Natural killer cell (primary cell): Measurements from ENCODE around the gene IL1RAPL1. TPM values are rescaled to one million over a fixed set of nuclear protein-coding genes. Genes with fewer than 3 reads are reported as not detected.

Experiments used
- ATAC-seq, 3 donors: fragments of 150-1000 bp in 2 of 3; fragments of 200-7000 bp in 1 of 3; cut with Tn5 transposase; 1 replicate in 1 of 3; 2 replicates in 2 of 3; pipeline ENCODE4 v1.10.0; 2021; ENCODE audit warnings: mild to moderate bottlenecking in 2 of 3, moderate library complexity in 2 of 3
- DNase-seq, 2 donors: peaks; one replicate each; pipeline versions ENCODE4 v3.0.0 to v3.0.0-alpha.2; 2013 to 2021; ENCODE audit warnings: mixed read lengths in 1 of 2
- H3K27ac ChIP-seq: one replicate; pipeline ENCODE4 v1.5.1; 2013; ENCODE audit warnings: mild to moderate bottlenecking, low read length
- H3K27me3 ChIP-seq: one replicate; pipeline ENCODE4 v1.6.1; 2013; ENCODE audit warnings: low read length; ENCODE audit not compliant: control insufficient read depth, insufficient read depth
- H3K36me3 ChIP-seq: one replicate; pipeline ENCODE4 v1.6.1; 2013; ENCODE audit warnings: low read length; ENCODE audit not compliant: control insufficient read depth, insufficient read depth
- H3K4me1 ChIP-seq: one replicate; pipeline ENCODE4 v1.6.1; 2013; ENCODE audit warnings: low read length; ENCODE audit not compliant: control insufficient read depth, insufficient read depth
- H3K4me3 ChIP-seq: one replicate; pipeline ENCODE4 v1.5.1; 2013; ENCODE audit warnings: low read length
- H3K9me3 ChIP-seq: one replicate; pipeline ENCODE4 v1.6.1; 2013; ENCODE audit warnings: low read length; ENCODE audit not compliant: control insufficient read depth, insufficient read depth
- H3K27ac Mint-ChIP-seq, 2 donors: one replicate each; pipeline ENCODE4 v1.8.0; 2022; ENCODE audit warnings: mild to moderate bottlenecking in 2 of 2, mixed read lengths in 2 of 2, moderate library complexity in 1 of 2
- H3K27me3 Mint-ChIP-seq, 2 donors: one replicate each; pipeline ENCODE4 v1.8.0; 2022; ENCODE audit warnings: low read depth in 2 of 2, mixed read lengths in 2 of 2
- H3K36me3 Mint-ChIP-seq: one replicate; pipeline ENCODE4 v1.8.0; 2022; ENCODE audit warnings: mixed read lengths
- H3K4me1 Mint-ChIP-seq, 2 donors: one replicate each; pipeline ENCODE4 v1.8.0; 2022; ENCODE audit warnings: mixed read lengths in 2 of 2
- H3K4me3 Mint-ChIP-seq: one replicate; pipeline ENCODE4 v1.8.0; 2022; ENCODE audit warnings: mild to moderate bottlenecking, moderate library complexity, mixed read lengths
- H3K9me3 Mint-ChIP-seq, 2 donors: one replicate each; pipeline ENCODE4 v1.8.0; 2022; ENCODE audit warnings: mixed read lengths in 2 of 2
- WGBS: methylation state at CpG from one replicate; pipeline ENCODE4 v1.1.7; 2013; ENCODE audit warnings: missing lambda C conversion rate; ENCODE audit not compliant: insufficient coverage; 5-methylcytosine and 5-hydroxymethylcytosine counted together
- intact Hi-C: fragments of 100-400 bp; cut with micrococcal nuclease; formaldehyde crosslinking; loops from one replicate; pipeline ENCODE4 v1.14.2; 2022
- total RNA-seq, 4 donors: library from RNA; stranded (reverse); fragments of 120-200 nt in 1 of 4; gene quantifications; one replicate each; pipeline versions ENCODE4 v1.2.3 to v1.2.4, GENCODE V29; 2013 to 2022
- TF ChIP-seq, protein P1 (sequence below): fragments of 200-600 bp; IDR thresholded peaks from one replicate; pipeline ENCODE4 v1.8.0; 2022; ENCODE audit warnings: antibody characterized with exemption

The IL1RAPL1 gene
- total RNA-seq, 3 donors from 2014 or later (not counting 1 experiment from before 2014, with no cell fraction given): not detected

DNA sequence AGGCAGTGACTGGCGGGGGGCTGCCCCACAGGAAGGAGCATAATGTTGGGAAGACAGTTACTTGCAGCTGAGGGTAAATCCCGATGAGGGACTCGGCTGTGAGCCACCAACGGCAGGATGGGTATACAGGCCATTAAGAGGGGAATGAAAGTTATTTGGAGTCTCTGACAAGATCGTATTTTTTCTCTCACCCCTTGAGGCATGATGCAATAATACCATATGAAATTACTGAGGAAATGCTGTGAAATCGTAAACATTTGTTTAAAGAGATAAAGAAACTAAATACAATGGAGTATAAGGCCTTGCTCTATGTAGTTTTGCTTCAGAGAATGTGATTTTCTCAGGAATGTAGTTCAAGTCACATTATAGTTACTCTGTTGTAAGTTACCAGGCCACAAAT lies 12.7 kb downstream of the IL1RAPL1 start:
- Mint-ChIP-seq H3K4me1 (no peaks in the 10 kb centered on the region), H3K9me3 (peaks cover 0 to under 1% of the 10 kb centered on the region in 2 donors), H3K27ac (no peak overlapping the region), H3K4me3 (no peak overlapping the region), H3K36me3 (no peaks in the 10 kb centered on the region), H3K27me3 (no peaks in the 10 kb centered on the region)
- 92% methylated on average over 5 of the region's 6 CpGs for WGBS
- no peak for DNase-seq
- intact Hi-C loops: no loop called here
- ATAC-seq: no peak
- no peaks in the 10 kb centered on the region for H3K27me3 ChIP-seq
- H3K4me3 ChIP-seq: no peak overlapping the region
- TF ChIP-seq, protein P1, sequence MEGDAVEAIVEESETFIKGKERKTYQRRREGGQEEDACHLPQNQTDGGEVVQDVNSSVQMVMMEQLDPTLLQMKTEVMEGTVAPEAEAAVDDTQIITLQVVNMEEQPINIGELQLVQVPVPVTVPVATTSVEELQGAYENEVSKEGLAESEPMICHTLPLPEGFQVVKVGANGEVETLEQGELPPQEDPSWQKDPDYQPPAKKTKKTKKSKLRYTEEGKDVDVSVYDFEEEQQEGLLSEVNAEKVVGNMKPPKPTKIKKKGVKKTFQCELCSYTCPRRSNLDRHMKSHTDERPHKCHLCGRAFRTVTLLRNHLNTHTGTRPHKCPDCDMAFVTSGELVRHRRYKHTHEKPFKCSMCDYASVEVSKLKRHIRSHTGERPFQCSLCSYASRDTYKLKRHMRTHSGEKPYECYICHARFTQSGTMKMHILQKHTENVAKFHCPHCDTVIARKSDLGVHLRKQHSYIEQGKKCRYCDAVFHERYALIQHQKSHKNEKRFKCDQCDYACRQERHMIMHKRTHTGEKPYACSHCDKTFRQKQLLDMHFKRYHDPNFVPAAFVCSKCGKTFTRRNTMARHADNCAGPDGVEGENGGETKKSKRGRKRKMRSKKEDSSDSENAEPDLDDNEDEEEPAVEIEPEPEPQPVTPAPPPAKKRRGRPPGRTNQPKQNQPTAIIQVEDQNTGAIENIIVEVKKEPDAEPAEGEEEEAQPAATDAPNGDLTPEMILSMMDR: no peak
- no peaks in the 10 kb centered on the region for H3K36me3 ChIP-seq
- no peaks in the 10 kb centered on the region for H3K9me3 ChIP-seq
- H3K27ac ChIP-seq: no peak overlapping the region
- H3K4me1 ChIP-seq: no peaks in the 10 kb centered on the region

DNA sequence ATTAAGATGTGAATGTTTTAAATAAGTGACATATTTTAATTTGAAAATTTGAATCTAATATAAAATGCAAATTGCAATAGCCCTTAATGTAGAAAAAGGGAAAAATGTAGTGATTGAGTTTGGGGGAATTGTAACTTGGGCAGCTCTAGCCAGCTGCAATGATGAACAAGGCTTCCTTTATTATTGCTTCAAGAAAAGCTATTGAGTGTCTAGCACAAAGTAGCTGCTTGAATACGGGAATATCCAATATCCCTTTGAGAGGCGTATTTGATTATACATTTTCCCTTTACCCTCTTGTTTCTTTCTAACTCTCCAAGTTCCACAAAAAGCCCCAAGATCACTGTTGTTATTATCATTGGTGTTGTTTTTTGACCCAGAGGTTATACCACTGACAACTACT lies 21.8 kb downstream of the IL1RAPL1 start:
- WGBS: 100% methylated on average over 1 of the region's 2 CpGs
- no peak overlapping the region for H3K4me3 ChIP-seq
- Mint-ChIP-seq H3K4me3 (no peak overlapping the region), H3K27ac (no peak overlapping the region), H3K36me3 (no peaks in the 10 kb centered on the region), H3K4me1 (no peaks in the 10 kb centered on the region), H3K27me3 (no peaks in the 10 kb centered on the region), H3K9me3 (peaks cover 11 to 14% of the 10 kb centered on the region in 2 donors)
- intact Hi-C loops: no loop called here
- no peaks in the 10 kb centered on the region for H3K9me3 ChIP-seq
- DNase-seq (no peak), ATAC-seq (no peak)
- no peaks in the 10 kb centered on the region for H3K4me1 ChIP-seq
- no peaks in the 10 kb centered on the region for H3K36me3 ChIP-seq
- TF ChIP-seq, protein P1: no peak
- no peaks in the 10 kb centered on the region for H3K27me3 ChIP-seq
- no peak overlapping the region for H3K27ac ChIP-seq

DNA sequence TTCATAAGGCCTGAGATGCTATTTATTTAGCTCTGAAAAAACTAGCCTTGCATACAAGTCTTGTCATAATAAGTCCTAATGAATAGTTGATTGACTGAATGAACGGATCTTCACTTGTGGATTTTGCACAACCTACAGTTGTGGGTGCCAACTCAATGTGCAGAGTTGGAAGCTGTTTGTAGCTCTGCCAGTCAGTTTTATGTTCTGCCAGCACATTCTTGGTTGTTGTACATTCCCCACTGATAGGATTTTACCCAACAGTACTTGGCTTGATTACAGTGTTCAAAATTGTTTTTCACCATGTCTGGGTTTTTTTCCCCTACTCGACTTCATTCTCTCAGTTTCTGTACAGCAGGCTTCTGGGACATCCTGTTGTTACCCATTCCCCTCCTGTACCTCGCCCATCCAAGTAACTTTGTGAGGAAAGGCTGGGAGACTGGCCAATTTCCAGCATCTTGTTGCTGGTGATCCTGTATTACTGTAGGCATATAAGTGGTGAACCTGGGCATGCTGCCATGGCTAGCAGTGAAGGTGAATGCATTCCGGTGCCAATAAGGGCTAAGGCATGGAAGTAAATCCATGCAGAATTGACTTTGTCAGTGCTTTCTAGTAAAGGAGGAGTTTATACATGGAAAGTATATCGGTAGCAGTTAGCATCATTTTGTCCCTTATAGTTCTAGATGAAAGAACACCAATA lies 22.8 kb downstream of the IL1RAPL1 start:
- ATAC-seq: no peak
- intact Hi-C loops: no loop called here
- Mint-ChIP-seq H3K4me3 (no peak overlapping the region), H3K27ac (no peak overlapping the region), H3K4me1 (no peaks in the 10 kb centered on the region), H3K9me3 (peaks cover 12 to 13% of the 10 kb centered on the region in 2 donors), H3K27me3 (no peaks in the 10 kb centered on the region), H3K36me3 (no peaks in the 10 kb centered on the region)
- no peaks in the 10 kb centered on the region for H3K4me1 ChIP-seq
- no peak overlapping the region for H3K27ac ChIP-seq
- TF ChIP-seq, protein P1: no peak
- H3K9me3 ChIP-seq: no peaks in the 10 kb centered on the region
- H3K27me3 ChIP-seq: no peaks in the 10 kb centered on the region
- DNase-seq: no peak
- no peak overlapping the region for H3K4me3 ChIP-seq
- H3K36me3 ChIP-seq: no peaks in the 10 kb centered on the region
- WGBS: 82% methylated on average over 3 of the region's 5 CpGs

DNA sequence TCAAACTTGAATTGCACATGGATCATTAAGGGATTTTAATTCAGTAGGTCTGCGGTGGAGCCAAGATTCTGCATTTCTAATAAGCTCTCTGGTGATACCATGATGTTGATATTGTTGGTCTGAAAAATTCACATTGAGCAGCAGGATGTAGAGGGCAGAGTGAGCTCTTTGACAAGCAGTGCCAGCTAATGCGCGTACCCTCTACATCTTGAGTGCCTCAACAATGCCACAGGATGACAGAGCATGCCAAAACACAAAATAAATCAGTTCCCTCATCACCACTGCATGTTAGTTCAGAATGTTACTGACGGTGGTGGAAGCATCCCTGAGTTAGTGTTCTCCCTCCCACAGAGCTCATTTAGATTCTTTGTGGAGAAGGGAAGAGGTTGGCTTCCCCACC lies 23.5 kb downstream of the IL1RAPL1 start:
- Mint-ChIP-seq H3K4me1 (no peaks in the 10 kb centered on the region), H3K4me3 (no peak overlapping the region), H3K27ac (no peak overlapping the region), H3K9me3 (peaks cover 7 to 10% of the 10 kb centered on the region in 2 donors), H3K36me3 (no peaks in the 10 kb centered on the region), H3K27me3 (no peaks in the 10 kb centered on the region)
- TF ChIP-seq, protein P1: no peak
- Histone ChIP-seq H3K4me3 (no peak overlapping the region), H3K36me3 (no peaks in the 10 kb centered on the region), H3K4me1 (no peaks in the 10 kb centered on the region), H3K27me3 (no peaks in the 10 kb centered on the region), H3K9me3 (no peaks in the 10 kb centered on the region), H3K27ac (no peak overlapping the region)
- no peak for DNase-seq
- intact Hi-C loops: no loop called here
- 93% methylated on average over 3 of the region's 4 CpGs for WGBS
- no peak for ATAC-seq
